Left renal pelvis (tissue), 4 donors: Measurements from ENCODE around the gene LHX5. TPM values are rescaled to one million over a fixed set of nuclear protein-coding genes. Genes with fewer than 3 reads are reported as not detected.

ENCODE experiments used
- DNase-seq, 4 donors: peaks; one replicate each; pipeline ENCODE4 v3.0.0-alpha.2; 2013; ENCODE audit warnings: low read depth in 4 of 4, low spot score in 3 of 4
- polyA plus RNA-seq, 4 donors: library from polyadenylated mRNA; unstranded; fragments of 120-200 nt; gene quantifications; one replicate each; pipeline ENCODE4 v1.2.1, GENCODE V29; 2013; ENCODE audit not compliant: insufficient read length in 4 of 4

LHX5 gene
- polyA plus RNA-seq, 4 donors, result not detected

- DNase-seq, result no peak
These were observed 6.8 kb upstream of the LHX5 start for GRCh38 chr12:113478351-113479011.

GRCh38 chr12:113477842-113478215 lies 6.2 kb upstream of the LHX5 start:
- DNase-seq, result no peak

GRCh38 chr12:113477171-113477841 lies 5.6 kb upstream of the LHX5 start:
- no peak for DNase-seq

- no peak for DNase-seq
These were observed 4.7 kb upstream of the LHX5 start for GRCh38 chr12:113476176-113476986.

- no peak for DNase-seq
These were observed 3.9 kb upstream of the LHX5 start for GRCh38 chr12:113475451-113476175.

GRCh38 chr12:113474635-113475436 lies 3.2 kb upstream of the LHX5 start:
- no peak for DNase-seq

GRCh38 chr12:113473942-113474341 lies 2.3 kb upstream of the LHX5 start:
- no peak for DNase-seq

GRCh38 chr12:113473400-113473799 lies 1.7 kb upstream of the LHX5 start:
- DNase-seq, result no peak

- DNase-seq, result no peak
These were observed 785 bp upstream of the LHX5 start for GRCh38 chr12:113472191-113473121.

- DNase-seq, result no peak
These were observed 626 bp downstream of the LHX5 start for GRCh38 chr12:113470871-113471618.

GRCh38 chr12:113469949-113470743 lies 1.5 kb downstream of the LHX5 start:
- no peak for DNase-seq

- no peak for DNase-seq
These were observed 2.3 kb downstream of the LHX5 start for GRCh38 chr12:113469224-113469948.

GRCh38 chr12:113468365-113469223 lies 3.1 kb downstream of the LHX5 start:
- no peak for DNase-seq

GRCh38 chr12:113467502-113468364 lies 3.9 kb downstream of the LHX5 start:
- no peak for DNase-seq

GRCh38 chr12:113467142-113467501 lies 4.5 kb downstream of the LHX5 start:
- DNase-seq, result no peak
